ENCODE measurements around the gene HENMT1.
A peak's percentile ranks its signal among the peaks of the same experiment; 100 is the strongest.
"Not testable (repeated sequence)": the region's sequence is repeated elsewhere in the genome, so short reads cannot be mapped to it uniquely, and the experiment has no call there.

Gene HENMT1

DNA sequence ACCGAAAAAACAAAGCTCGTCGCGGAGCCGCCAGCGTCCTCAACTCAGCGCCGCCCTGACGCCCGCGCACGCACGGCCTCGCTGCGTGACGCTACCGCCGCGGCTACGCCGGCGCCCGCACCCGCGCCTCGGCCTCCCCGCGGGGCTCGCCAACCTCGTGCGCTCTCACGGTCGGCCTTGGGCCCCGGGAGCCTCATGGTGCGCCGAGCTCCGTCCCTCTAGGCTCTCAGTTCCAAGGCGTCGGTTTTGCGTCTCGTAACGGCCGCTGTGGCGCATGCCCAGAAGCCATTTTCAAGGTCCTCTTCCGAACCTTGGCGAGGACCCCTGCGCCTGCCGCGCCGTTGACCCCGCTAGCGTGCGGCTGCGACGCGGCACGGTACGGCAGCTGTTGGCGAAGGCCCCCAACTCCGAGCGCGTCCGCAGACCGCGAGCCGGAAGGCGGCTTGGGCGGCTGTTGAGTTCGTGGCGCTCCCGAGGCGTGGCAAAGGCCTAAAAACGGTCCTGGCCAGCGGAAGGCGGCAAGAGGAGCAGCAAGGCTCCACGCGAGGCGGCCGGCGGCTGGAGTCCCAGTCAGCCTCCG, at the start of gene HENMT1:
TSS of gene HENMT1 (minus strand) at position 64 of the 580 bp plus-strand sequence. CDS start 1,209 bp downstream, outside the sequence.
- no peak for FAIRE-seq

DNA sequence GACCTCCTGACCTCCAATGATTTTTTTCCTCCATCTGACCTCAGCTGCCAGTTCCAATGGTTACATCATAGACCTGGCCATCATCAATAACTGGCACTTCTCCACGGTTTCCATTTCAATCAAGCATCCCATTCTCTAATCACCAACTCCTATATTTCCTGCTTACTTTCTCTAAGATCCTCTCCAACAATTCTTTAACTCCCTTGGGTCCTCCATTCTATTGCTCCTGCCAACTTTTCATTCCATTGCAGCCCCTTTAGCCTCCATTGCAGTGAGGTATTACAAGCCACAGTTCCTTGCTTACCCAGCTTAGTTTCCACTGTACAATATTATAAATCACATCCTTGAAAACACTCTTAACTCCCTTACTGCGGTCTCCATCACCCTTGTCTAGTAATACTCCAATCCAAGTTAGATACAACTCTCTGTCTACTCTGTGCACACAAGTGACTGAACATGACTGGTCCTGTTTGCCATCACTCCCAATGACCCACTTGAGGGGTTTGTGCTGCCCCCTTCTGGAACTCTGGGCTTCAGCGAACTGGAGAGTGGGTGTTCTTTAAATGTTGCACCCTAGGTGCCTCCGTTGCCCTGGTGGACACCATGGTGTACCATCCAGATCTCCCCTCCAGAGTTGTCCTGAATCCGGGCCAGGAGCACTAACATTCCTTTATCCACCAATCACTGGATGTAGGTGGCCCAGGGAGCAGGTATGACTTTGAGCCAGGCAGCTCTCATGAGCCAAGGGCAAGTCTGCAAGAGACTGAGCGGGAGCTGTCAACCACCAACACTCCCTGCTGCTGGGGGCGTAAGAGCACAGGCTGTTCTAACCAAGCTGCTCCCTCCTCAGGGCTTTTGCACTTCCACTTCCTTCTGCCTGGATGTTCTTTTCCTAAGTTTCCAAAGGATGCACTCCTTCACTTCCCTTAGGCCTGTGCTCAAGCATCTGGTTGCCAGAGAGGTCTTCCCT, 48.1 kb upstream of the HENMT1 start:
- no peak for FAIRE-seq

- no peak for FAIRE-seq
These were observed 45.8 kb upstream of the HENMT1 start for GRCh38 chr1:108706643-108707042.

DNA sequence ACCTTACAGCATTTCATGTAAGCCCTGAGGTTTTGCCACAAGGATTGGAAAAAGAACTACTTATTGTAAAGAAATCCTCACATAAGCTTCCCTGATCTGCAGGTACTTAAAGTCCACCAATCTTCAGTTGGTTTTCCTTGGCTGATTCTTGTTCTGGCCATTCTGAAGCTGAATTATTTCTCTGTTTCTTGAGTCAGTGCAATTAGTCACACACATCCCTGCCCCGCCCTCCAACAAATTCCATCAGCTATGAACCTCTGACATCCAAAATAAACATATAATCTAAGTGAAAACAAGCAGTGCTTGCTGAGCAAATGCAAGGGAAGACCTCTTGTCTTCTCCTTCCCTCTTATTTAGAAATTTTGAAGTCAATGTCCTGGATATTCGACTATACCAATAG, 43.6 kb upstream of the HENMT1 start:
- FAIRE-seq, result no peak

DNA sequence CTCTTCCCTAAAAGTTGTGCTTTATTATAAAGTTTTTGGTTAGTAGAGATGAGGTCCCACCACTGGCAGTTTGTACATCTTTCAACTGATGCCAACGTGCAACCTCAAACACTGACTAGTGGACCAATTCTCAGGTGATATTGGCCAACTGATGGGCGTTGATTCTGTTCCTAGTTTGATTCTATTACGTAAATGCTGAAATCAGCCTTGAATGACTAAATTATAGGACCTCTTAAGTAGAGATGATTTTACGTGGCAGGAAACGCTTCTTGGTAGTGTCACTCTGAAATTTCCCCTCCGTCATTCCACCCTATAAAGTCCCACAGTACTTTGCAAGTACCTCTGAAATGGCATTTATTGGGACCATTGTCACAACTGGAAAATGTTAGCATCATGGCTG, 43.0 kb upstream of the HENMT1 start:
- no peak for FAIRE-seq

GRCh38 chr1:108702109-108702508, 41.2 kb upstream of the HENMT1 start:
- FAIRE-seq, result not testable (repeated sequence)

- FAIRE-seq, result no peak
These were observed 40.4 kb upstream of the HENMT1 start for GRCh38 chr1:108701176-108701849.

GRCh38 chr1:108699375-108700332, 38.8 kb upstream of the HENMT1 start:
- FAIRE-seq, result no peak

GRCh38 chr1:108695535-108695934, 34.6 kb upstream of the HENMT1 start:
- no peak for FAIRE-seq

- no peak for FAIRE-seq
These were observed 32.1 kb upstream of the HENMT1 start for GRCh38 chr1:108692724-108693655.

DNA sequence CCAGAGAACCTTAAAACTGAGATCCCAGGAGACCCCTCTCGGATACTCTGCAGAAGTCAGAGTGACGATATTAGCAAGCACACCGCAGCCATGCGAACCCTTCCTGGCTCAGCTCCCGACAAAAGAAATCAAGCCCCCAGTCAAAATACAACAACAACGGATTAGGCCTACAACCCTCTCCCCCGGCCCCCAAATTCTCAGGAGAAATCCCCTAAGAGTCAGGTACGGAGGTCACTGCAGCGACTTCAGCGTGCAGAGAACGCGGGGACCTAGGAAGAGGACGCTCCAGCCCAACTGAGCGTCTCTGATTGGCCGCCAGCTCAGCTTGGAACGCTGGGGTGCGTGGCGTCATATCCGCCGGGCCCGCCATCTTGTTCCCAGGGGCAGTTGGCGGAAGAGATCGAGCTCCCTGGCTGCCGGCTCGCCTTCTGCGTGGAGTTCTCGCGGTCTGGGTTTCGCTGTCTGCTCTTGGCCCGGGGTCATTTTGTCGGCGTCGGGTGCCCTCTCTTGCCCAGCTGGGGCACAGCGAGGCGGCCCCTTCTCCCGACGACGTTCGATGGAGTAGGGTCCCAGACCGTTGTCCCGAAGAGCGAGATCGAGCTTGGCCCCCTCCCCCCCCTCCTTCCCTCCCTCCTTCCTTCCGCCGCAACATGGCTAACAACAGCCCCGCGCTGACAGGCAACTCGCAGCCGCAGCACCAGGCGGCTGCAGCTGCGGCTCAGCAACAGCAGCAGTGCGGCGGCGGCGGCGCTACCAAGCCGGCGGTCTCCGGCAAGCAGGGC, 31.2 kb upstream of the HENMT1 start, which contains the start of gene PRPF38B:
TSS of gene PRPF38B (plus strand) at position 369 of the 782 bp plus-strand sequence. CDS start at position 651, 282 bp downstream.
- peak; percentile 90 for FAIRE-seq

- FAIRE-seq, result no peak
These were observed 30.4 kb upstream of the HENMT1 start for GRCh38 chr1:108691128-108691941.

DNA sequence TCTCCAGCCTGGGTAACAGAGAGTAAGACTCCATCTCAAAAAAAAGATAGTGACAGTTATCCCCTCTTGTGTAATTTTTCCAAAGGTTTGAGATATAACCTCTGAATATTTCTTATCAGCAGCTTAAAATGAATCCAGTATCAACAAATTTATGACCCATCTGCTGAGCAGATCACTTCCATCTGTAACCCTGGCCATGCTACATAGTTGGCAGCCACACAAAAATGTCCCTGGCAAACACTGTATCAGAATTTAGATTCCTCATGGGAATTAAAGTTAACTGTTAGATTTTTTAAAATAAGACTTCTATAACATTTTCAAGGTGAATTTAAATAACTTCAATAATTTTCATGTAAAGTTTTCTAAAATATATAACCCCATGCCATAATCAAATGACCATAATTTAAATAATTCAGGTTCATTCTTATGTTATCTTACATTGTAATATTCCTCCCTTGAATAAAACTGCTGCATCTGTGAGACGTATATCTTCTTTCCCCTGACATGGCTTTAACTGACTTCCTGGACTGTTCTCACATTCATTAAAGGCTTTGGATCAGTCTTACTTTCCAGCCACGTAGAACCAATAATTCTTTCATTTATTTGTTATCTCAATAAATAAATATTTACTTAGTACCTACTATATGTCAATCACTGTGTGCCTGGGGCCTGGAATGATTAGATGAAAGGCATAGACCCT, 25.9 kb upstream of the HENMT1 start:
- FAIRE-seq, result peak; percentile 30

GRCh38 chr1:108685529-108685928, 24.6 kb upstream of the HENMT1 start:
- no peak for FAIRE-seq

- FAIRE-seq, result not testable (repeated sequence)
These were observed 20.8 kb upstream of the HENMT1 start for GRCh38 chr1:108681701-108682100.

DNA sequence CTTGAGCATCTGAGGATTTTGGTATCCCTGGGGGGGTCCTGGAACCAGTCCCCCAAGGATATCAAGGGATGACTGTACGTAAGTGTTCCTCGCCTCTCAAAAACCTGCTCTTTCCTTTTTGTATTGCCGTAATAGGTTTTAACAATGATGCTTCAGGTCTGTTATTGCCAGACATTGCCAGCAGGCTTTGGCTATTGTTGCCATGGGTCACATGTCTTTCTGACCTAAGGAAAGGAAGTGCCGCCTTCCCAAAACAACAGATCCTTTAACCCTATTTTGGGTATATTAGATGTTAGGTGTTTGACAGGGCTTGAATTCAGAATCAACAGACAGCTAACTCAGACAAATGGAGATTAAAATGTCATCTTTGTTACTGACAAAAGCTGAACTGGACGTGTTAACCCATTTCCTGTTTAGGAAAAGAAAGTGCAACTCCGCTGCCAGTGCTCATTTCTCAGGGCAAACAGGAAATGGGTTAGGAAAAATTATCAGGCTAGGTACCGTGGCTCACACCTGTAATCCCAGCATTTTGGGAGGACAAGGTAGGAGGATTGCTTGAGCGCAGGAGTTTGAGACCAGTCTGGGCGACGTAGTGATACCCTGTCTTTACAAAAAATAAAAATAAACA, 18.8 kb upstream of the HENMT1 start:
- FAIRE-seq, result no peak

DNA sequence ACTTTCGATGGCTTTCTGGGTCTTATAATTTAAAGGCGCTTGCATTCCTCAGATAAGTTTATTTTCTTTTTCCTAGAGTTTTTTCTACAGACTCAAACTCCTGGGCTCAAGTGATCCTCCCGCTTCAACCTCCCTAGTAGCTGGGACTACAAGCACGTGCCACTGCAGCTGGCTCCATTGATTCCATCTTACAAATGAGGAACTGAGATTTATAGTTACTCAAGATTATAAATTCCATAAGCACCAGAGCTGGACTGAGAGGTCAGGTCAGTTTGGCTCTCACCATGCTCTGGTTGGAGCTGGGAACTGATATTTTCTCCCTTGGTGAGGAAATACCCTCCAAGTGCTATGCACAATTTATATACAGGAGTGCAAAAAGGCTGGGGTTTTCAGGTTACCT, 17.8 kb upstream of the HENMT1 start:
- no peak for FAIRE-seq

GRCh38 chr1:108671143-108671542, 10.2 kb upstream of the HENMT1 start:
- FAIRE-seq, result no peak
